ENCODE data around the gene OSGIN1.

The OSGIN1 gene

DNA sequence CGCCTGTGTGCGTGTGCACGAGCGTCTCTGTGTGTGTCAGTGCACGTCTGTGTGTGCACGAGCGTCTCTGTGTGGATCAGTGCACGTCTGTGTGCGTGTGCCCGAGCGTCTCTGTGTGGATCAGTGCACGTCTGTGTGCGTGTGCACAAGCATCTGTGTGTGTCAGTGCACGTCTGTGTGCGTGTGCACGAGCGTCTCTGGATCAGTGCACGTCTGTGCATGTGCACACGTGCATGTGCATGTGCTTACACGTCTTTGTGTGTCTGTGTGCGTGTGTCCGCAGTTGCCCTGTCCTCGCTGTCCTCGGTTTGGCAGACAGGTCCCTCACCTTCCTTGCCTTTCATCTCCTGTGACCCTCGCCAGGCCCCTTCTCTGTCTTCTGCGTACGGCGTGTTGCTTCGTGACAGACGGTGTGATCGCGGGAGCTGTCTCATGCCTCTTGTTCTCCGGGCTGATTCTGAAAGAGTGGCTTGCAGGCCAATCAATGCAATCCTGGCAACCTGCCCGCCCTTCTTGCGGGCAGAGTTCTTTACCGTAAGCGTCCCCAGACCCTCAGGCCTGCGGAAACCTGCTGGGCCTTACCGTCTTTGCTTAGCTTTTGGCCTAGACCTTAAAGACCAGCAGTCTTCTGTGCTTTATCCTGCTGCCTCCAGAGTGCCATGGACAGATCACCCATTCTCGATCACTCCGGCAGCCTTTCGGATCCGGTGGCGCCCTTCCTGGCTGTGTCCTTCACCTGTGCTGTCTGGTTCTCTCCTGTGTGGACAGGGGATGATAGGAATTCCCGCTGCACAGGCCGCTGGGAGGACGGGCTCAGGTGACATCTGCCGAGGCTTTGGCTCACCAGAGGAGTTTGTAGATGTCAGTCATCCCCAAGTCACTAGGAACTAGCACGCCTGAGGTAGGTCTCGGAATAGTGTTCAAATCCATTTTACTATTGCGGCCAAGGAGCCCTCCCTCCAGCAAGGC lies 35.6 kb upstream of the OSGIN1 start:
- in situ Hi-C loops (cut with MboI; ENCODE audit: low pct_unique_long_range_greater_than_20kb, low sequenced_read_pairs, unreplicated experiment), result no loop called here
- TF ChIP-seq, protein P1, sequence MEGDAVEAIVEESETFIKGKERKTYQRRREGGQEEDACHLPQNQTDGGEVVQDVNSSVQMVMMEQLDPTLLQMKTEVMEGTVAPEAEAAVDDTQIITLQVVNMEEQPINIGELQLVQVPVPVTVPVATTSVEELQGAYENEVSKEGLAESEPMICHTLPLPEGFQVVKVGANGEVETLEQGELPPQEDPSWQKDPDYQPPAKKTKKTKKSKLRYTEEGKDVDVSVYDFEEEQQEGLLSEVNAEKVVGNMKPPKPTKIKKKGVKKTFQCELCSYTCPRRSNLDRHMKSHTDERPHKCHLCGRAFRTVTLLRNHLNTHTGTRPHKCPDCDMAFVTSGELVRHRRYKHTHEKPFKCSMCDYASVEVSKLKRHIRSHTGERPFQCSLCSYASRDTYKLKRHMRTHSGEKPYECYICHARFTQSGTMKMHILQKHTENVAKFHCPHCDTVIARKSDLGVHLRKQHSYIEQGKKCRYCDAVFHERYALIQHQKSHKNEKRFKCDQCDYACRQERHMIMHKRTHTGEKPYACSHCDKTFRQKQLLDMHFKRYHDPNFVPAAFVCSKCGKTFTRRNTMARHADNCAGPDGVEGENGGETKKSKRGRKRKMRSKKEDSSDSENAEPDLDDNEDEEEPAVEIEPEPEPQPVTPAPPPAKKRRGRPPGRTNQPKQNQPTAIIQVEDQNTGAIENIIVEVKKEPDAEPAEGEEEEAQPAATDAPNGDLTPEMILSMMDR (IDR thresholded peaks at IDR 0.05; ENCODE audit: extremely low read depth, insufficient read depth, missing control alignments), result no peak
- no peak for DNase-seq (ENCODE audit: low spot score)

DNA sequence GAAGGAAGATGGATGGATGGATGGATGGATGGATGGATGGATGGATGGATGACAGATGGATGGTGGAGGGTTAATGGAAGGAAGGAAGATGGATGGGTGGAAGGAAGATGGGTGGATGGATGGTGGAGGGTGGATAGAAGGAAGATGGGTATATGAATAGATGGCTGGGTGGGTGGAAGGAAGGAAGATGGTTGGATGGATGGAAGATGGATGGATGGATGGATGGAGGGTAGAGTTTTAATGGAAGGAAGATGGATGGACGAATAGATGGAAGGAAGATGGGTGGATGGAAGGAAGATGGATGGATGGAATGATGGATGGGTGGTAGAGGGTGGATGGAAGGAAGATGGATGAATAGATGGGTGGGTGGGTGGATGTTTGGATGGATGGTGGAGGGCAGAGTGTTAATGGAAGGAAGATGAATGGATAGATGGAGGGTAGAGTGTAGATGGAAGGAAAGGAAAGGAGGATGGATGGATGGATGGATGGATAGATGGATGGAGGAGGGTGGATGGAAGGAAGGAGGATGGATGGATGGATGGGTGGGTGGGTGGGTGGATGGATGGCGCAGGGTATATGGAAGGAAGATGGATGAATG lies 32.0 kb upstream of the OSGIN1 start:
- in situ Hi-C loops (cut with MboI; ENCODE audit: low pct_unique_long_range_greater_than_20kb, low sequenced_read_pairs, unreplicated experiment), result no loop called here
- TF ChIP-seq, protein P1 (IDR thresholded peaks at IDR 0.05; ENCODE audit: extremely low read depth, insufficient read depth, missing control alignments), result no peak
- DNase-seq (ENCODE audit: low spot score), result no peak

DNA sequence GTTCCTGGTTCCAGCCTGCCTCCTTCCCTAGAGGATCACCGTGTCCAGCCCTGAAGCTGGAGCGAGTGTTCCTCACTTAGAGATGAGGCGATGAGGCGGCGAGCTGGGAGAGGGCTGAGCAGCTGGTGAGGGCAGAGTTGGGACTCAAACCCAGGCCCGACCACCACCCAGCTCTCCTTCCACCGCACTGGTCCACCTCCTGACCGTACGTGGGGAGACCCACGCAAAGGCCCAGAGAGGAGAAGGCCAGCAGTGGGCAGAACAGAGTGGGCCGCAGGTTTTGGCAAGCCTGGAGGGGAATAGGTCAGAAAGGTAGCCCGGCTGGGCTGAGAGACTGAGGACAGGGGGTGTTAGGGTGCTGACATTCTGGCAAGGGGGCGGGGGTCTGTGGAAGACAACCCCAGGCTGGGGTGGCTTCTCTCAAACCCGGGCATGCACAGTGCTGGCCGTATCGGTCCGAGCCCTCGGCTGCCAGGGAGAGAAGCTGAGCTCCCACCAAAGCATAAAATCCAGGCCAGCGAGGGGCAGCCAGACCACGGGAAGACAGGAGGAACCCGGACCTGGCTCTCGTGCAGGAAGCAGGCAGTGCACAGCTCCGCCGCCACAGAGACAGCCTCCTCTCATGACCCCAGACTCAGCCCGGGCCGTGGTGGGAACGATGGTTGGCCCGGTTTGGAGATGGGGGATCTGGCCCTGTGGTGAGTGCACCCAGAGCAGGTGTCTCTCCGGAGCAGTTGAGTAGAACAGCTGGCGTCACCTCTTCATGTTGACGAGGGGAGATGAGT lies 29.3 kb upstream of the OSGIN1 start:
- DNase-seq (ENCODE audit: low spot score), result no peak
- in situ Hi-C loops (cut with MboI; ENCODE audit: low pct_unique_long_range_greater_than_20kb, low sequenced_read_pairs, unreplicated experiment), result no loop called here
- TF ChIP-seq, protein P1 (IDR thresholded peaks at IDR 0.05; ENCODE audit: extremely low read depth, insufficient read depth, missing control alignments), result no peak

DNA sequence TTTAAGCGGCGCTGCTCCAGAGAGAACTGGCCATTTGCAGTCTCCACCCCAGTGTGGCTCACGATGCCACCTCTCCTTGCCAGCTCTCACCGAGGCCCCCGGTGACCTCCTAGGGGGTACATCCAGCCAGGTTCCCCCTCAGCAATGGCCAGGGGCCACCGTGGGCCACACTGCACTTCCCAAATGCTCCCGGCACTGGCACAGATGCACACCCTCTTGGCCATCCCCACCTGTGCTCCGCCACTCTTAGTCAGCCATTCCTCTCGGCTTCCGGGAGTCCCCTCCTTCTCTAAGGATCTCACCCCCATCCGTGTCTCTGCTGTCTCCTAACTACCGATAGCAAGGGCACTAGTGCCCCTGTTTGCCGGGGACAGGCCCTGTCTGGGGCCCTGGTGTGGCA lies 28.4 kb upstream of the OSGIN1 start:
- in situ Hi-C loops (cut with MboI; ENCODE audit: low pct_unique_long_range_greater_than_20kb, low sequenced_read_pairs, unreplicated experiment), result no loop called here
- DNase-seq (ENCODE audit: low spot score), result no peak

DNA sequence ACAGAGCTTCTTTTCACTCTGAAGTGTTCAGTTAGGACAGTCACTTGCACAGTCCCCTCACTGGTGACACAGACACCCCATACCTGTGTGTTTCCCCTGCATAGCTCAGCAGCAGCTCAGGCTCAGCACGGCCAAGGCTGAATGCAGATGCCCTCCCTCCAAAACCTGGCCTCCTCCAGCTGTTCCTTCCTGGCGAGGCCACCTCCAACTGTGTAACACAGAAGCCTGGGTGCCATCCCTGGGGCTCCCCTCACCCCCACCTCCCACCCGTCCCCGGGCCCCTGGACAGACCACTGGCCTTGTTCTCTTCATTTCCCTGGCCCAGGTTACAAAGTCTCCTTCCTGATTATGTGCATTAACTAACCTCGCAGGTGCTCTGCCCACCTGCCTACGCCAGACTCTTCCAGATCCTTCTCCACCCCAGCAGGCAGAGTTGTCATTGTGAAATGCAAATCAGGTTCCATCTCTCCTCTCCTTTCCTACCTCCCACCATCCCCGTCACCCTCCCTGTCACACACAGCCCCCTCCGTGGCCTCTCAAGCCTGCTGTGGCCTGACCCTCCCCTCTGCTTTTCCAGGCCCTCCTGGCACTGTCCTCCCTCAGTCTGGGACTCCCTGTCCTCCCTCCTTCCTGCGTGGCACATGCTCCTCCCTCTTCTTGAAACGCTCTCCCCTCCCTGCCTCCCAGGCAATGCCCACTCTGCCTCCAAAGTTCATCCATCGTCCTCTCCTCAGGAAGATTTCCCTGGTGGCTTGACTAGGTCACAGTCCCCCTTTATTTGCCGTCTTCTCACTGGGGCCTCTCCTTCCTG lies 27.7 kb upstream of the OSGIN1 start:
- in situ Hi-C loops (cut with MboI; ENCODE audit: low pct_unique_long_range_greater_than_20kb, low sequenced_read_pairs, unreplicated experiment), result no loop called here
- TF ChIP-seq, protein P1 (IDR thresholded peaks at IDR 0.05; ENCODE audit: extremely low read depth, insufficient read depth, missing control alignments), result no peak
- no peak for DNase-seq (ENCODE audit: low spot score)

More for the DNA sequence above, 28.4 kb upstream of the OSGIN1 start:
- TF ChIP-seq, protein P1 (IDR thresholded peaks at IDR 0.05; ENCODE audit: extremely low read depth, insufficient read depth, missing control alignments), result no peak

All from GM13977 (cell line).